Mesodermal cell (in vitro differentiated cells): ENCODE measurements around the gene LRIG2. TPM values are rescaled to one million over a fixed set of nuclear protein-coding genes. Genes with fewer than 3 reads are reported as not detected.
A peak's percentile ranks its signal among the peaks of the same experiment; 100 is the strongest.
"Not testable (repeated sequence)": the region's sequence is repeated elsewhere in the genome, so short reads cannot be mapped to it uniquely, and the experiment has no call there.

Experiments
- H3K27ac ChIP-seq: 2 replicates; pipeline ENCODE4 v1.7.0; 2013; ENCODE audit warnings: mild to moderate bottlenecking, low read depth, low read length, moderate library complexity; ENCODE audit not compliant: severe bottlenecking
- H3K36me3 ChIP-seq: 2 replicates; pipeline ENCODE4 v1.7.1; 2013; ENCODE audit warnings: mild to moderate bottlenecking, low read length, moderate library complexity; ENCODE audit not compliant: control insufficient read depth, insufficient read depth
- H3K4me1 ChIP-seq: one replicate; pipeline ENCODE4 v1.7.1; 2013; ENCODE audit warnings: mild to moderate bottlenecking, low read length; ENCODE audit not compliant: insufficient read depth, control insufficient read depth, poor library complexity, severe bottlenecking
- H3K4me3 ChIP-seq: 2 replicates; pipeline ENCODE4 v1.7.0; 2013; ENCODE audit warnings: low read length, control low read depth, mild to moderate bottlenecking; ENCODE audit not compliant: insufficient read depth, poor library complexity, severe bottlenecking; ENCODE audit errors: extremely low read depth
- H3K9me3 ChIP-seq: 2 replicates; pipeline ENCODE4 v1.7.1; 2013; ENCODE audit warnings: mild to moderate bottlenecking, low read length, moderate library complexity; ENCODE audit not compliant: control insufficient read depth
- WGBS, 2 experiments: methylation state at CpG; one replicate each; pipeline ENCODE4 v1.1.5; 2013; ENCODE audit warnings: missing lambda C conversion rate in 2 of 2; ENCODE audit not compliant: insufficient coverage in 2 of 2; 5-methylcytosine and 5-hydroxymethylcytosine counted together
- polyA plus RNA-seq, 2 experiments: library from polyadenylated mRNA; stranded (reverse); fragments of 50-300 nt; gene quantifications; one replicate each; pipeline ENCODE4 v1.2.3, GENCODE V29; 2013

Gene LRIG2, protein sequence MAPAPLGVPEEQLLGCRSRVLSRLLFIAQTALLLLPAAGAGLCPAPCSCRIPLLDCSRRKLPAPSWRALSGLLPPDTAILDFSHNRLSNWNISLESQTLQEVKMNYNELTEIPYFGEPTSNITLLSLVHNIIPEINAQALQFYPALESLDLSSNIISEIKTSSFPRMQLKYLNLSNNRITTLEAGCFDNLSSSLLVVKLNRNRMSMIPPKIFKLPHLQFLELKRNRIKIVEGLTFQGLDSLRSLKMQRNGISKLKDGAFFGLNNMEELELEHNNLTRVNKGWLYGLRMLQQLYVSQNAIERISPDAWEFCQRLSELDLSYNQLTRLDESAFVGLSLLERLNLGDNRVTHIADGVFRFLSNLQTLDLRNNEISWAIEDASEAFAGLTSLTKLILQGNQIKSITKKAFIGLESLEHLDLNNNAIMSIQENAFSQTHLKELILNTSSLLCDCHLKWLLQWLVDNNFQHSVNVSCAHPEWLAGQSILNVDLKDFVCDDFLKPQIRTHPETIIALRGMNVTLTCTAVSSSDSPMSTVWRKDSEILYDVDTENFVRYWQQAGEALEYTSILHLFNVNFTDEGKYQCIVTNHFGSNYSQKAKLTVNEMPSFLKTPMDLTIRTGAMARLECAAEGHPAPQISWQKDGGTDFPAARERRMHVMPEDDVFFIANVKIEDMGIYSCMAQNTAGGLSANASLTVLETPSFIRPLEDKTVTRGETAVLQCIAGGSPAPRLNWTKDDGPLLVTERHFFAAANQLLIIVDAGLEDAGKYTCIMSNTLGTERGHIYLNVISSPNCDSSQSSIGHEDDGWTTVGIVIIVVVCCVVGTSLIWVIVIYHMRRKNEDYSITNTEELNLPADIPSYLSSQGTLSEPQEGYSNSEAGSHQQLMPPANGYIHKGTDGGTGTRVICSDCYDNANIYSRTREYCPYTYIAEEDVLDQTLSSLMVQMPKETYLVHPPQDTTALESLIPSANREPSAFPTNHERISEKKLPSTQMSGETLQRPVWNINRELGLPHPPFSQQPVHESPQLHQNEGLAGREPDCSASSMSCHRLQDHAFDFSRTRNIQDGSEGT
- polyA plus RNA-seq (2013, experiment 1 of 2), result 9.8 TPM
- polyA plus RNA-seq (2013, experiment 2 of 2), result 9.5 TPM

DNA sequence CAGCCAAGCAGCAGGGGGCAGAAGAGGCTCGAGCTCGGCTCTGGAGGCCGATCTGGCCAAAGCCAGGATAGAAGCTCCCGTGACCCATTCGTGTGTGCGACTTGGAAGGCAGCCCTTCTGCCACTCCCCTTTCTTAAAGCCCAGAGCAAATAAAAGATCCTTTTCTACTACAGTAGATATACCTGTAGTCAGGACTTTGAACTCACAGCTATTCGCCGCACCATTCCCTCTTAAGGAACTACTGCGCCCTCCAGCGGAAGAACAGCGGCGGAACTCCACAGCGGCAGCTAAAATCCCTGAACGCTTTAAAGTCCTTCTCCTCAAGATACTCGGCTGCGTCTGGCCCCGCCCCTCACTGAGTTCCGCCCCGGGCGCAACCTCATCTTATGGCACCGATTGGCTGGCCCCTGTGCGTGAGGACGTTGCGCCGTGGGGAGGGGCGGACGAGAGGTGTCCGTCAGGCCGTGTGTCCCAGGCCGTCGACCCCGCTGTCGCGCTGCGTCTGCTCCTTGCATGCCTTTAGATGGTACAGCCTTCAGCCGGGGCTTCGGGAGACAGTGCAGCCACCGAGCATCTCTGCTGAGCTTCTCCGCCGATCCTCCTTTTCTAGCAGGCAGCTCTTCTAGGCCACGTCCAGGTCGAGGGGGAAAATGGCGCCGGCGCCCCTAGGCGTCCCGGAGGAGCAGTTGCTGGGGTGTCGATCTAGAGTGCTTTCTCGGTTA, at the start of gene LRIG2:
LRIG2 (plus strand) TSS at position 442 of the 722 bp plus-strand sequence; CDS start at position 651, 209 bp downstream.
- H3K9me3 ChIP-seq, result no peaks in the 10 kb centered on the region
- no peaks in the 10 kb centered on the region for H3K4me1 ChIP-seq
- peak within 1 kb of the TSS; percentile 93 for H3K27ac ChIP-seq
- H3K4me3 ChIP-seq, result peak within 1 kb of the TSS; percentile 70
- peaks cover 24% of the 10 kb centered on the region for H3K36me3 ChIP-seq
- 0 to 1% methylated on average over 31 to 44 of the region's 49 CpGs for WGBS, 2 experiments

DNA sequence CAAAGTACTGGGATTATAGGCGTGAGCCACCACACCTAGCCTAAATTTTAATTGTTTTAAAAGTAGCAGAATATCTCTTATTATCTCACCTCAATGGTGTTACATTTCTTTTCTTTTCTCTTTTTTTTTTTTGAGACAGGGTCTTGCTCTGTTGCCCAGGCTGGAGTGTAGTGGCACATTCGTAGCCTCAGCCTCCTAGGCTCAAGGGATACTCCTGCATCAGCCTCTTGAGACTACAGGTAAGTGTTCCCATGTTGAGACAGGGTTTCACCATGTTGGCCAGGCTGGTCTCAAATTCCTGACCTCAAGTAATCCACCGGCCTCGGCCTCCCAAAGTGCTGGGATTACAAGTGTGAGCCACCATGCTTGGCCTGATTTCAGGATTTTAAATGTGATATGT, 49.7 kb upstream of the LRIG2 start:
- H3K4me3 ChIP-seq, H3K9me3 ChIP-seq, H3K36me3 ChIP-seq, H3K4me1 ChIP-seq, H3K27ac ChIP-seq: not testable (repeated sequence)
- 83 to 100% methylated on average over 1 to 3 of the region's 4 CpGs for WGBS, 2 experiments

DNA sequence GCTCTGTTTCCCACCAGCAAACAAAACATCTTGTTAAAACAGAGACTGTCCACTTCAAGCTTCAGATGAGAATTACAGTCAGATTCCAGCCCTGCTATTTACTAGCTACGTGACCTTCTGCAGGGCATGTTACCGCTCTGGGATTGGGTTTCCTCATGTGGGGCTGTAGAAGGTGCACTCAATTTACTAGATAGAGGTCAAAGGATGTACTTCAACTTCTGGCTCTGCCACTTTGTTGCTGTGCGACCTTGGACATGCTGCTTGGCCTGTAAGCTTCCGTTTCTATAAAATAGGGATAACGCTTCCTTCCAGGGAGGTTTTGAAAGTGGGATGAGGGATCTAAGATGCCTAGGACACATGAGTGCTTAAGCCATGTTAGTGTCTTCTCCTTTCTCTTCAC, 46.0 kb upstream of the LRIG2 start:
- peaks cover 2% of the 10 kb centered on the region for H3K4me1 ChIP-seq
- WGBS, 2 experiments, result 75 to 80% methylated on average over 1 to 5 of the region's 5 CpGs
- H3K4me3 ChIP-seq, result no peak overlapping the region
- no peak overlapping the region for H3K27ac ChIP-seq
- no peaks in the 10 kb centered on the region for H3K9me3 ChIP-seq
- H3K36me3 ChIP-seq, result no peaks in the 10 kb centered on the region

DNA sequence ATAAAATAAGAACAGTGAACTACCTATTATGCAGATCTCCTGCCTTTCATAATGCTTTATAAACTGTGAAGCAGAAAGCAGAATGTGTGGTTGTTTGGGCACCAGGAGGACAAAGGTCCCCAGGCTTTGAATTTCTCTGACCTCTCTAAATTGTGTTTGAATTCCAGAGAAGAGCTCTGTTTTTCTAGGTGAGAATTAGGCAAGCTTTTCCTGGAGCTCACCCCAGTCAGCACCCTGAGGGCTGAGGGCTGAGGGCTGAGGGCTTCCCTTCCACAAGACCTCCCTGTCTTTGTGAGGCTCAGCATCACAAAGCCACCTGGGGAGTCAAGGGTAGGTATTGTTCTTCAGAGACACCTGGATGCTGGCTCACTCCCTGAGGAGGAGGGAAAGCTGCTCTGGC, 45.5 kb upstream of the LRIG2 start:
- Histone ChIP-seq H3K9me3 (no peaks in the 10 kb centered on the region), H3K27ac (no peak overlapping the region)

DNA sequence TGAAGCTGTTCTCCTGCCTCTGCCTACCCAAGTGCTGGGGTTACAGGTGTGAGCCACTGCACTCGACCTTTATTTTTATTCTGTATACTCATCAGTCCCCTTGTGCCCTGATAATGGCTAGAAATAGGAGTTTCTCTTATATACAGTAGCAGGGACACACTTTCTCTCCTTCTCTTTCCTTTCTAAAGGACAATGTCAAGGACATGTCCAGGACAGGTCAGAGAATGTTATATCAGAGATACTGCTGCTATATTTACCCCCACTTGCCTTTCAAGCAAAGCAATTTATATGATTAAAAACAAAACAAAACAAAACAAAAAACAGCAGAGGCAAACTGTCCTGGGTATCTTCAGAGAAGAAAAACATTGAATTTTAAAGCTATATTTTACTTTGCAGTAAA, 43.2 kb upstream of the LRIG2 start:
- Histone ChIP-seq H3K36me3 (no peaks in the 10 kb centered on the region), H3K4me3 (no peak overlapping the region), H3K4me1 (peaks cover 2% of the 10 kb centered on the region), H3K9me3 (no peaks in the 10 kb centered on the region), H3K27ac (no peak overlapping the region)
- WGBS, 2 experiments, result no CpG with 5 or more reads among the region's 1 CpG

More for the DNA sequence above, 45.5 kb upstream of the LRIG2 start:
- H3K4me1 ChIP-seq, result peaks cover 2% of the 10 kb centered on the region
- H3K36me3 ChIP-seq, result no peaks in the 10 kb centered on the region
- no peak overlapping the region for H3K4me3 ChIP-seq

DNA sequence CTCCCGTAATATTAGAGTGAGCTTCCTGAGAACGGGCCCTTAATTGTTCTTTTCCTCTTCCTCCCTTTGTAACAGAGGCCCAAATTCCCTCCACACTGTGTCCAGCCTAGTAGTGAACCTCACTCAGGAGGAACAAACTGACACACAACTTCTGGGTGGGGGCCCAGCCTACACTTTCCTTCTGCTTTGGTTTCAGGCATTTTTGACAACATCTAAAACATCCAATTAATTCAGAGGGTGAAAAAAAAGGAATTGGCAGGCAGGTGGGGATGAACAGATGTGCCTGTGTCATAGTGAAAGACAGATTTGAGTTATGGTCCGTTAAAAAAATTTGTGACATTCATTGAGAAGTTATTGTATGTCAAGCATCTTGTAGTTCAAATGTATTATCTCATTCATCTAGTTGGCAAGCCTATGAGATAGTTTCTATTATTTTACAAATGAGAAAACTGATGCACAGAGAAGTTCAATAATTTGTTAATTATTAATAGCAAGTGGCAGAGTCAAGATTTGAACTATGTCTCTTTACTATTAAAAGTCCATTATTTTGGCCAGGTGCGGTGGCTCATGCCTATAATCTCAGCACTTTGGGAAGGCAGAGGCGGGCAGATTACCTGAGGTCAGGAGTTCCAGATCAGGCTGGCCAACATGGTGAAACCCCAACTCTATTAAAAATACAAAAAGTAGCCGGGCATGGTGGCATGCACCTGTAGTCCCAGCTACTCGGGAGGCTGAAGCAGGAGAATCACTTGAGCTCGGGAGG, 41.6 kb upstream of the LRIG2 start:
- Histone ChIP-seq H3K4me1 (peaks cover 2% of the 10 kb centered on the region), H3K9me3 (no peaks in the 10 kb centered on the region), H3K36me3 (no peaks in the 10 kb centered on the region), H3K27ac (no peak overlapping the region), H3K4me3 (no peak overlapping the region)
- WGBS, 2 experiments, result 88 to 93% methylated on average over 6 to 7 of the region's 8 CpGs

DNA sequence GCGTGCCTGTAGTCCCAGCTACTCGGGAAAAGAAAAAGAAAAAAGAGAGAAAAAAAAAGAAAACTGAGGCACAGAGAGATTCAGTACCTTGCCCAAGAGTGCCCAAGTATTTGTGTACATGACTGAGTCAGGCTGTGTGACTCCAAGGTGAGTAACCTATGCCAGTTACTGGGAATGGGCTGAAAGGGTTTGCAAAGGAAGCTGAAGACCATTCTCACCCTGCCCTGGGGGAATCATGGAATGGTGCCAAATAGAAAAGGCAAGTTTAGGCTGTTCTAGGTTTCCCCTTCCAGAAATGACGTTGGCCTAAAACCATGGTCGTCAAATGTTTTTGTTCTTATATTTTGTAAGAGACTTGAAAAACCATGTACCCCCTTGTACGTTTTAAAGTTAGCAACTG, 37.9 kb upstream of the LRIG2 start:
- H3K9me3 ChIP-seq, result no peaks in the 10 kb centered on the region
- H3K4me3 ChIP-seq, result no peak overlapping the region
- peaks cover 6% of the 10 kb centered on the region for H3K4me1 ChIP-seq
- H3K36me3 ChIP-seq, result no peaks in the 10 kb centered on the region
- WGBS, 2 experiments, result 88% methylated on average over 2 of the region's 5 CpGs; no CpG with 5 or more reads in 1 of the 2 experiments
- H3K27ac ChIP-seq, result no peak overlapping the region

DNA sequence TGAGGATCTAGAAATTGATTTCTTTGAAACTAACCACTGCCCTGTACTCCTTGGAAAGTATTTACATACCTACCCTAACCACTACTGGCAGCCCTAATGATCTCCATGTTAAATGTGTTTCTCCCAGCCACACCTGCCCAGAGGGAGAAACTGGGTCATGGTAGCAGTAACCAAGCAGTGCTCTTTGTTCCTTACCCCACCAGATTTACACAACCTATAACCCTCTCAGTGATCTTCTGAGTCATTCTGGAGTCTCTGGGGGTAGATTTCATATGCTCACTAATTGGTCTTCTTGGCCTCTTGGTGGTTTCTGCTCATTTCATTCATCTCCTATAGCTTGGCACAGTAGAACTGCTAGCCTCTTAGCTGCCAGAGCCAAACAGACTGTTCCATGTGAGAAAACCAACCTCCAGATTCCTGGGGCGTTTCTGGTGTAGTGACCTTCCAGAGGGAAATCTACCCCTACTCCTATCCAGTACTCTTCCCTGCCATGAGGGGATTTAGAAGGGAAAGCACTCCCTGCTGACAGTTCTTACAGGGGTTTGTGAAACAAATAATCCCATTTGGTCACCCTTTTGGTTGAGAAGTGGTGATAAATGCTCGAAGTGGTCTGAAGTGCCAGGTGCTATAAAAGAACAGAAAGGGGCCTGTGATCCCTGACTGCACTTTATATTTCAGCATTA, 36.2 kb upstream of the LRIG2 start:
- H3K27ac ChIP-seq, result no peak overlapping the region
- WGBS, 2 experiments, result 57% methylated on average over 1 of the region's 2 CpGs; no CpG with 5 or more reads in 1 of the 2 experiments

DNA sequence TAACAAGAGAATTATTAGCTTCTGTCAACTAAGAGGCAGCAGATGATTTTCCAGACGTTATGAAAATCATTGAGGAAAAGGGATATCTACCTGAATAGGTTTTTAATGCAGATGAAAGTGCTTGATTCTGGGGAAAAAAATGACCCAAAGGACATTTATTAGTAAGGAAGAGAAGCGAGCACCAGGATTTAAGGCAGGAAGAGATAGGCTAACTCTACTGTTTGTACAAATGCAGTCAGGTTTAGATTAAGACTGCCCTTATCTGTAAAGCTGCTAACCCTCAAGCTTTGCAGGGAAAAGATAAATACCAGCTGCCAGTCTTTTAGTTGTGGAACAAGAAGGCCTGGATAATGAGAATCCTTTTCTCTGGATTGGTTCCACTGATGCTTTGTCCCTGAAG, 33.0 kb upstream of the LRIG2 start:
- peaks cover 29% of the 10 kb centered on the region for H3K4me1 ChIP-seq
- H3K4me3 ChIP-seq, result no peak overlapping the region
- 65 to 78% methylated on average over 2 of the region's 2 CpGs for WGBS, 2 experiments
- H3K27ac ChIP-seq, result peak overlapping the region; percentile 71
- no peaks in the 10 kb centered on the region for H3K36me3 ChIP-seq
- H3K9me3 ChIP-seq, result no peaks in the 10 kb centered on the region

More for the DNA sequence above, 36.2 kb upstream of the LRIG2 start:
- no peaks in the 10 kb centered on the region for H3K9me3 ChIP-seq
- peaks cover 17% of the 10 kb centered on the region for H3K4me1 ChIP-seq
- H3K36me3 ChIP-seq, result no peaks in the 10 kb centered on the region
- H3K4me3 ChIP-seq, result no peak overlapping the region
